CD14-positive monocyte (primary cell): Measurements from ENCODE around the gene MYH13. TPM values are rescaled to one million over a fixed set of nuclear protein-coding genes. Genes with fewer than 3 reads are reported as not detected.
A peak's percentile ranks its signal among the peaks of the same experiment; 100 is the strongest.

Experiments used
- DNase-seq, 3 donors: peaks; one replicate each; pipeline ENCODE4 v3.0.0-alpha.2; 2011 to 2022
- H2AFZ ChIP-seq: 2 replicates; pipeline ENCODE4 v1.6.0; 2012; ENCODE audit warnings: mild to moderate bottlenecking, low read depth, low read length, inconsistent platforms; ENCODE audit not compliant: insufficient read depth, poor library complexity, severe bottlenecking
- H3K27ac ChIP-seq, 2 donors: 1 replicate in 1 of 2; 2 replicates in 1 of 2; pipeline ENCODE4 v1.5.1; 2012 to 2013; ENCODE audit warnings: low read length in 2 of 2, control low read depth in 1 of 2, inconsistent platforms in 1 of 2, low read depth in 1 of 2, mild to moderate bottlenecking in 1 of 2
- H3K27me3 ChIP-seq, 2 donors: one replicate each; pipeline versions ENCODE4 v1.6.0 to v1.6.1; 2011 to 2013; ENCODE audit warnings: low read length in 2 of 2; ENCODE audit not compliant: control insufficient read depth in 2 of 2, insufficient read depth in 2 of 2
- H3K36me3 ChIP-seq, 2 donors: replicated peaks in 1 of 2; 1 replicate in 1 of 2; 2 replicates in 1 of 2; pipeline versions ENCODE4 v1.5.1 to v1.6.1; 2012 to 2013; ENCODE audit warnings: low read length in 2 of 2, control low read depth in 1 of 2, inconsistent platforms in 1 of 2, mild to moderate bottlenecking in 1 of 2; ENCODE audit not compliant: insufficient read depth in 2 of 2, control insufficient read depth in 1 of 2
- H3K4me1 ChIP-seq, 2 donors: 1 replicate in 1 of 2; 2 replicates in 1 of 2; pipeline versions ENCODE4 v1.5.1 to v1.6.1; 2012 to 2013; ENCODE audit warnings: low read length in 2 of 2, control low read depth in 1 of 2, inconsistent platforms in 1 of 2, mild to moderate bottlenecking in 1 of 2, moderate library complexity in 1 of 2; ENCODE audit not compliant: insufficient read depth in 2 of 2, control insufficient read depth in 1 of 2
- H3K4me2 ChIP-seq: replicated peaks from 2 replicates; pipeline ENCODE3; 2012; ENCODE audit warnings: low read length, moderate library complexity, mild to moderate bottlenecking; ENCODE audit not compliant: poor library complexity, severe bottlenecking; ENCODE audit errors: extremely low read depth
- H3K4me3 ChIP-seq, 3 experiments: fragments of 200-600 bp in 1 of 3; sonication (generic) in 1 of 3; replicated peaks in 1 of 3; 1 replicate in 2 of 3; 2 replicates in 1 of 3; pipeline ENCODE4 v1.5.1; 2011 to 2013; ENCODE audit warnings: low read length in 3 of 3, mild to moderate bottlenecking in 3 of 3, control low read depth in 2 of 3, low read depth in 2 of 3, inconsistent platforms in 1 of 3, moderate library complexity in 1 of 3
- H3K79me2 ChIP-seq: 2 replicates; pipeline ENCODE4 v1.6.0; 2012; ENCODE audit warnings: mild to moderate bottlenecking, control low read depth, inconsistent platforms, low read length, moderate library complexity; ENCODE audit not compliant: insufficient read depth
- H3K9ac ChIP-seq: 2 replicates; pipeline ENCODE4 v1.6.0; 2017; ENCODE audit warnings: low read length, mild to moderate bottlenecking; ENCODE audit not compliant: insufficient read depth, poor library complexity, severe bottlenecking
- H3K9me3 ChIP-seq, 2 donors: replicated peaks in 1 of 2; 1 replicate in 1 of 2; 2 replicates in 1 of 2; pipeline versions ENCODE4 v1.5.1 to v1.6.1; 2012 to 2013; ENCODE audit warnings: low read length in 2 of 2, control low read depth in 1 of 2; ENCODE audit not compliant: control insufficient read depth in 1 of 2, insufficient read depth in 1 of 2
- H4K20me1 ChIP-seq: 2 replicates; pipeline ENCODE4 v1.6.0; 2012; ENCODE audit warnings: mild to moderate bottlenecking, low read length, control low read depth, moderate library complexity; ENCODE audit not compliant: insufficient read depth
- H3K27ac Mint-ChIP-seq, 7 donors: one replicate each; pipeline ENCODE4 v1.8.0; 2020; ENCODE audit warnings: mild to moderate bottlenecking in 7 of 7, mixed read lengths in 7 of 7, moderate library complexity in 6 of 7, inconsistent platforms in 2 of 7
- H3K27me3 Mint-ChIP-seq, 3 donors: one replicate each; pipeline ENCODE4 v1.8.0; 2021 to 2022; ENCODE audit warnings: low read depth in 3 of 3, mild to moderate bottlenecking in 3 of 3, mixed read lengths in 3 of 3, moderate library complexity in 3 of 3, inconsistent platforms in 1 of 3
- H3K36me3 Mint-ChIP-seq, 2 donors: one replicate each; pipeline ENCODE4 v1.8.0; 2020; ENCODE audit warnings: mixed read lengths in 2 of 2, inconsistent platforms in 1 of 2, mild to moderate bottlenecking in 1 of 2
- H3K4me1 Mint-ChIP-seq: one replicate; pipeline ENCODE4 v1.8.0; 2020; ENCODE audit warnings: mild to moderate bottlenecking, mixed read lengths
- H3K4me3 Mint-ChIP-seq, 2 donors: one replicate each; pipeline ENCODE4 v1.8.0; 2020; ENCODE audit warnings: mild to moderate bottlenecking in 2 of 2, mixed read lengths in 2 of 2, moderate library complexity in 1 of 2
- H3K9me3 Mint-ChIP-seq, 7 donors: one replicate each; pipeline ENCODE4 v1.8.0; 2020 to 2022; ENCODE audit warnings: mixed read lengths in 7 of 7, mild to moderate bottlenecking in 6 of 7, moderate library complexity in 6 of 7, inconsistent platforms in 2 of 7
- CTCF ChIP-seq: fragments of 200-600 bp; IDR thresholded peaks from one replicate; pipeline ENCODE4 v1.8.0; 2022; ENCODE audit warnings: antibody characterized with exemption, mild to moderate bottlenecking
- WGBS: methylation state at CpG from one replicate; pipeline ENCODE4 v1.1.5; 2013; ENCODE audit warnings: missing lambda C conversion rate; ENCODE audit not compliant: insufficient coverage; 5-methylcytosine and 5-hydroxymethylcytosine counted together
- intact Hi-C, 2 donors: fragments of 100-400 bp; cut with micrococcal nuclease; formaldehyde crosslinking; loops; one replicate each; pipeline versions ENCODE4 v1.15.0 to v1.15.1; 2023
- polyA plus RNA-seq, 3 donors: library from polyadenylated mRNA; depleted of rRNA in 1 of 3; unstranded in 2 of 3; stranded (reverse) in 1 of 3; fragments of 300-500 nt in 2 of 3; fragments of >200 nt in 1 of 3; fragmentation: Illumina TruSeq in 2 of 3; gene quantifications; 1 replicate in 2 of 3; 2 replicates in 1 of 3; pipeline ENCODE4 v1.2.3, GENCODE V29; 2012 to 2021

MYH13 gene
- polyA plus RNA-seq, 3 donors: not detected

- WGBS: 88% methylated on average over 7 of the region's 7 CpGs
- Histone ChIP-seq H3K36me3 (no peaks in the 10 kb centered on the region), H3K27ac (no peak overlapping the region), H3K4me2 (no peak overlapping the region), H3K9me3 (no peaks in the 10 kb centered on the region), H2AFZ (no peak overlapping the region), H3K79me2 (no peaks in the 10 kb centered on the region), H4K20me1 (no peaks in the 10 kb centered on the region), H3K27me3 (no peaks in the 10 kb centered on the region), H3K4me1 (no peaks in the 10 kb centered on the region), H3K9ac (no peak overlapping the region), H3K4me3 (no peak overlapping the region)
- no peak for TF ChIP-seq CTCF
- no peak overlapping the region for H3K4me3 Mint-ChIP-seq
- H3K27me3 Mint-ChIP-seq: peaks cover 8 to 12% (median 9%) of the 10 kb centered on the region in 3 donors
- no peak overlapping the region for H3K27ac Mint-ChIP-seq
- no peaks in the 10 kb centered on the region for H3K9me3 Mint-ChIP-seq
- DNase-seq: no peak
- no peaks in the 10 kb centered on the region for H3K36me3 Mint-ChIP-seq
- H3K4me1 Mint-ChIP-seq: no peaks in the 10 kb centered on the region
- intact Hi-C loops: no loop called here
Observed at GRCh38 chr17:10336393-10336792, 36.4 kb downstream of the MYH13 start.

GRCh38 chr17:10332515-10332914 is 40.3 kb downstream of the MYH13 start:
- Histone ChIP-seq H3K79me2 (no peaks in the 10 kb centered on the region), H3K27ac (no peak overlapping the region), H3K27me3 (no peaks in the 10 kb centered on the region), H3K36me3 (no peaks in the 10 kb centered on the region), H2AFZ (no peak overlapping the region), H3K4me3 (no peak overlapping the region), H3K9me3 (no peaks in the 10 kb centered on the region), H3K4me2 (no peak overlapping the region), H4K20me1 (no peaks in the 10 kb centered on the region), H3K9ac (no peak overlapping the region), H3K4me1 (no peaks in the 10 kb centered on the region)
- H3K36me3 Mint-ChIP-seq: no peaks in the 10 kb centered on the region
- no peak overlapping the region for H3K4me3 Mint-ChIP-seq
- WGBS: 93% methylated on average over 4 of the region's 4 CpGs
- no peak for DNase-seq
- no peak for TF ChIP-seq CTCF
- peaks cover 2% of the 10 kb centered on the region for H3K4me1 Mint-ChIP-seq
- H3K27ac Mint-ChIP-seq: peak overlapping the region in 1 of 7 donors; percentile 37
- peaks cover 0 to 2% (median 0%) of the 10 kb centered on the region in 7 donors for H3K9me3 Mint-ChIP-seq
- peaks cover 2 to 16% (median 15%) of the 10 kb centered on the region in 3 donors for H3K27me3 Mint-ChIP-seq
- intact Hi-C loops: no loop called here
